Neural cell (in vitro differentiated cells): Measurements from ENCODE around the gene SULT1B1. TPM values are rescaled to one million over a fixed set of nuclear protein-coding genes. Genes with fewer than 3 reads are reported as not detected.

ENCODE experiments used
- H2AFZ ChIP-seq: fragments of 200-600, 300-800 bp; sonication (generic), shearing (Covaris generic); 2 replicates; pipeline ENCODE4 v1.6.0; 2014; ENCODE audit warnings: low read depth, mild to moderate bottlenecking, antibody characterized with exemption, low read length, moderate library complexity
- H3F3A ChIP-seq: fragments of 200-600 bp; shearing (Covaris generic); 2 replicates; pipeline ENCODE4 v1.6.1; 2016; ENCODE audit warnings: mild to moderate bottlenecking, moderate library complexity, mixed read lengths, antibody characterized with exemption, low read length; ENCODE audit not compliant: insufficient read depth, poor library complexity, severe bottlenecking
- H3K27ac ChIP-seq: fragments of 200-600, 300-800 bp; sonication (generic), shearing (Covaris generic); 2 replicates; pipeline ENCODE4 v1.5.1; 2014; ENCODE audit warnings: mild to moderate bottlenecking, low read length, moderate library complexity
- H3K27me3 ChIP-seq: fragments of 300-800, 200-600 bp; sonication (generic), shearing (Covaris generic); 2 replicates; pipeline ENCODE4 v1.6.0; 2014; ENCODE audit warnings: mild to moderate bottlenecking, low read depth, low read length, moderate library complexity; ENCODE audit not compliant: insufficient read depth
- H3K36me3 ChIP-seq: fragments of 300-800, 200-600 bp; sonication (generic), shearing (Covaris generic); 2 replicates; pipeline ENCODE4 v1.5.1; 2014; ENCODE audit warnings: mild to moderate bottlenecking, antibody characterized with exemption, low read length, moderate library complexity; ENCODE audit not compliant: insufficient read depth
- H3K4me2 ChIP-seq: fragments of 300-800, 200-600 bp; sonication (generic), shearing (Covaris generic); 2 replicates; pipeline ENCODE4 v1.6.0; 2014; ENCODE audit warnings: mild to moderate bottlenecking, low read length
- H3K4me3 ChIP-seq: fragments of 300-800, 200-600 bp; sonication (generic), shearing (Covaris generic); 2 replicates; pipeline ENCODE4 v1.5.1; 2014; ENCODE audit warnings: mild to moderate bottlenecking, low read length, moderate library complexity
- H3K79me2 ChIP-seq: fragments of 200-600 bp; shearing (Covaris generic); replicated peaks from 2 replicates; pipeline ENCODE4 v1.6.0; 2014; ENCODE audit warnings: mild to moderate bottlenecking, low read length, moderate library complexity; ENCODE audit not compliant: insufficient read depth
- H3K9ac ChIP-seq: fragments of 300-800, 200-600 bp; sonication (generic), shearing (Covaris generic); 2 replicates; pipeline ENCODE4 v1.6.1; 2016; ENCODE audit warnings: mild to moderate bottlenecking, low read length, mixed read lengths
- H3K9me2 ChIP-seq: fragments of 200-600 bp; shearing (Covaris generic); 2 replicates; pipeline ENCODE4 v1.6.1; 2016; ENCODE audit warnings: mild to moderate bottlenecking, low read length, mixed read lengths; ENCODE audit not compliant: insufficient read depth
- H3K9me3 ChIP-seq: fragments of 200-600, 300-800 bp; sonication (generic), shearing (Covaris generic); 2 replicates; pipeline ENCODE4 v1.6.1; 2016; ENCODE audit warnings: mild to moderate bottlenecking, mixed run types, low read length, moderate library complexity, mixed read lengths
- H4K20me1 ChIP-seq: fragments of 200-600 bp; shearing (Covaris generic); 2 replicates; pipeline ENCODE4 v1.6.1; 2016; ENCODE audit warnings: mild to moderate bottlenecking, mixed run types; ENCODE audit not compliant: insufficient read depth
- CTCF ChIP-seq: fragments of 450-650 bp; IDR thresholded peaks from 2 replicates; pipeline ENCODE4 v1.5.1; 2014; ENCODE audit warnings: antibody characterized with exemption, mild to moderate bottlenecking, moderate library complexity; ENCODE audit not compliant: poor library complexity, severe bottlenecking
- EP300 ChIP-seq: fragments of 450-650 bp; conservative IDR thresholded peaks from 2 replicates; pipeline ENCODE4 v1.6.1; 2014; ENCODE audit warnings: antibody characterized with exemption, mild to moderate bottlenecking, moderate library complexity; ENCODE audit not compliant: poor library complexity, severe bottlenecking
- EZH2 ChIP-seq: fragments of 200-600, 300-800 bp; shearing (Covaris generic), sonication (generic); IDR thresholded peaks from 2 replicates; pipeline ENCODE4 v1.6.1; 2014; ENCODE audit warnings: antibody characterized with exemption, low read length, borderline replicate concordance, mild to moderate bottlenecking; ENCODE audit not compliant: insufficient read depth, poor library complexity, severe bottlenecking
- MXI1 ChIP-seq: fragments of 450-650 bp; conservative IDR thresholded peaks from 2 replicates; pipeline ENCODE4 v1.6.1; 2014; ENCODE audit warnings: antibody characterized with exemption, mild to moderate bottlenecking; ENCODE audit not compliant: poor library complexity, severe bottlenecking
- RAD21 ChIP-seq: fragments of 450-650 bp; conservative IDR thresholded peaks from 2 replicates; pipeline ENCODE4 v1.6.1; 2014; ENCODE audit warnings: antibody characterized with exemption, mild to moderate bottlenecking, moderate library complexity
- REST ChIP-seq: IDR thresholded peaks from 2 replicates; pipeline ENCODE4 v1.6.1; 2012; ENCODE audit warnings: borderline replicate concordance
- SMC3 ChIP-seq: fragments of 450-650 bp; conservative IDR thresholded peaks from 2 replicates; pipeline ENCODE4 v1.6.1; 2014; ENCODE audit warnings: antibody characterized with exemption, mild to moderate bottlenecking, moderate library complexity; ENCODE audit not compliant: poor library complexity
- polyA plus RNA-seq: library from polyadenylated mRNA; depleted of rRNA; stranded (reverse); fragments of >200 nt; gene quantifications from 2 replicates; pipeline ENCODE4 v1.2.3, GENCODE V29; 2014

Gene SULT1B1
- polyA plus RNA-seq, 1 donor from 2014 or later = not detected

- no peak overlapping the region for H2AFZ ChIP-seq
- no peaks in the 10 kb centered on the region for H3F3A ChIP-seq
- H3K4me2 ChIP-seq = no peak overlapping the region
- TF ChIP-seq MXI1 = no peak
- TF ChIP-seq EZH2 = no peak
- TF ChIP-seq EP300 = no peak
- TF ChIP-seq RAD21 = no peak
- TF ChIP-seq CTCF = no peak
- H3K27ac ChIP-seq = no peak overlapping the region
- no peaks in the 10 kb centered on the region for H3K79me2 ChIP-seq
- H3K36me3 ChIP-seq = no peaks in the 10 kb centered on the region
- no peak overlapping the region for H3K4me3 ChIP-seq
- no peak overlapping the region for H3K9ac ChIP-seq
- no peaks in the 10 kb centered on the region for H4K20me1 ChIP-seq
- H3K9me3 ChIP-seq = no peaks in the 10 kb centered on the region
- no peaks in the 10 kb centered on the region for H3K27me3 ChIP-seq
- H3K9me2 ChIP-seq = no peaks in the 10 kb centered on the region
Measured at GRCh38 chr4:69750346-69750745, 10.1 kb downstream of the SULT1B1 start.

GRCh38 chr4:69749771-69750170, 10.6 kb downstream of the SULT1B1 start:
- no peaks in the 10 kb centered on the region for H3F3A ChIP-seq
- H2AFZ ChIP-seq = no peak overlapping the region
- no peaks in the 10 kb centered on the region for H3K79me2 ChIP-seq
- H3K27ac ChIP-seq = no peak overlapping the region
- no peak overlapping the region for H3K4me3 ChIP-seq
- H4K20me1 ChIP-seq = no peaks in the 10 kb centered on the region
- TF ChIP-seq SMC3 = no peak
- no peak for TF ChIP-seq CTCF
- no peak for TF ChIP-seq REST
- no peak overlapping the region for H3K9ac ChIP-seq
- no peaks in the 10 kb centered on the region for H3K27me3 ChIP-seq
- H3K9me3 ChIP-seq = no peaks in the 10 kb centered on the region
- H3K9me2 ChIP-seq = no peaks in the 10 kb centered on the region
- H3K4me2 ChIP-seq = no peak overlapping the region
- no peaks in the 10 kb centered on the region for H3K36me3 ChIP-seq
